Anterior cingulate cortex (tissue), 58 donors: ENCODE data around the gene MYADM.
A peak's percentile ranks its signal among the peaks of the same experiment; 100 is the strongest.
"Not testable (repeated sequence)": the region's sequence is repeated elsewhere in the genome, so short reads cannot be mapped to it uniquely, and the experiment has no call there.

Experiments used
- DNase-seq, 58 donors: peaks; one replicate each; lab custom pipeline; 2025; lab: John Stamatoyannopoulos, UW

Gene MYADM

GRCh38 chr19:53868091-53868891 is 608 bp downstream of the MYADM start:
- DNase-seq: peak in 16 of 58 donors; percentile 16 to 69 (median 43)

- DNase-seq: peak in 48 of 58 donors; percentile 10 to 77 (median 50)
Measured at GRCh38 chr19:53868892-53869804, 1.5 kb downstream of the MYADM start.

GRCh38 chr19:53869805-53870484 is 2.3 kb downstream of the MYADM start:
- not testable (repeated sequence) for DNase-seq

- DNase-seq: peak in 3 of 58 donors; percentile 0 to 6 (median 5)
Measured at GRCh38 chr19:53870485-53870844, 2.8 kb downstream of the MYADM start.

GRCh38 chr19:53871454-53871853 is 3.8 kb downstream of the MYADM start:
- DNase-seq: no peak

- no peak for DNase-seq
Measured at GRCh38 chr19:53872762-53873161, 5.1 kb downstream of the MYADM start.

- DNase-seq: no peak
Measured at GRCh38 chr19:53873773-53874605, 6.3 kb downstream of the MYADM start.

GRCh38 chr19:53874606-53874990 is 6.9 kb downstream of the MYADM start:
- no peak for DNase-seq

- DNase-seq: no peak
Measured at GRCh38 chr19:53875602-53876325, 8.1 kb downstream of the MYADM start.

GRCh38 chr19:53876651-53877224 is 9.1 kb downstream of the MYADM start:
- DNase-seq: no peak

GRCh38 chr19:53877361-53877766 is 9.7 kb downstream of the MYADM start:
- no peak for DNase-seq

- no peak for DNase-seq
Measured at GRCh38 chr19:53878776-53879139, 11.1 kb downstream of the MYADM start.

- peak; percentile 72 to 97 (median 90) for DNase-seq
Measured at GRCh38 chr19:53879140-53880081, 11.7 kb downstream of the MYADM start.

GRCh38 chr19:53880711-53881481 is 13.2 kb downstream of the MYADM start:
- no peak for DNase-seq

- DNase-seq: peak in 48 of 58 donors; percentile 9 to 82 (median 41)
Measured at GRCh38 chr19:53881482-53882390, 14.1 kb downstream of the MYADM start, which contains the start of gene PRKCG. Gene PRKCG, plus strand, starts transcription at chr19:53882197. Its CDS starts 298 bp downstream, at chr19:53882495.
